Measurements from ENCODE around the gene TAPT1. TPM values are rescaled to one million over a fixed set of nuclear protein-coding genes. Genes with fewer than 3 reads are reported as not detected.

The TAPT1 gene
- total RNA-seq, 1 donor from 2014 or later = 25.3 TPM

- Histone ChIP-seq H3K4me1 (ENCODE audit: insufficient read depth, low read length) (peaks cover 5% of the 10 kb centered on the region), H2AFZ (ENCODE audit: low read depth, low read length) (no peak overlapping the region), H3K4me3 (ENCODE audit: insufficient read depth, low read depth, low read length) (no peak overlapping the region), H3K27ac (ENCODE audit: low read depth, low read length) (no peak overlapping the region), H3K4me2 (ENCODE audit: low read length) (no peak overlapping the region), H3K9ac (ENCODE audit: low read length) (no peak overlapping the region), H3K9me3 (ENCODE audit: insufficient read depth, low read depth, low read length) (no peaks in the 10 kb centered on the region), H3K79me2 (ENCODE audit: insufficient read depth, low read length) (no peaks in the 10 kb centered on the region), H3K27me3 (ENCODE audit: insufficient read depth, low read length) (no peaks in the 10 kb centered on the region), H3K36me3 (ENCODE audit: insufficient read depth, low read length) (no peaks in the 10 kb centered on the region), H4K20me1 (ENCODE audit: insufficient read depth, low read length) (no peaks in the 10 kb centered on the region)
- Mint-ChIP-seq H3K27ac (ENCODE audit: unreplicated experiment) (no peak overlapping the region), H3K4me3 (ENCODE audit: unreplicated experiment) (no peak overlapping the region), H3K9me3 (ENCODE audit: unreplicated experiment) (no peaks in the 10 kb centered on the region), H3K4me1 (ENCODE audit: low read depth, unreplicated experiment) (no peaks in the 10 kb centered on the region), H3K27me3 (ENCODE audit: low read depth, unreplicated experiment) (no peaks in the 10 kb centered on the region), H3K36me3 (ENCODE audit: low read depth, unreplicated experiment) (no peaks in the 10 kb centered on the region)
- DNase-seq (ENCODE audit: low read depth) = no peak
- FAIRE-seq = no peak
- TF ChIP-seq CTCF (IDR thresholded peaks at IDR 0.05; ENCODE audit: insufficient read depth, low read depth, low read length) (no peak), EZH2 (IDR thresholded peaks at IDR 0.05; ENCODE audit: insufficient read depth, low read length) (no peak)
Measured at GRCh38 chr4:16155528-16156169, 70.6 kb downstream of the TAPT1 start.

GRCh38 chr4:16154451-16154850 lies 71.8 kb downstream of the TAPT1 start:
- H3K27ac ChIP-seq (ENCODE audit: low read depth, low read length) = no peak overlapping the region
- H3K4me3 ChIP-seq (ENCODE audit: insufficient read depth, low read depth, low read length) = no peak overlapping the region

More at GRCh38 chr4:16154451-16154850, 71.8 kb downstream of the TAPT1 start:
- DNase-seq (ENCODE audit: low read depth) (no peak), FAIRE-seq (no peak)
- H3K9ac ChIP-seq (ENCODE audit: low read length) = no peak overlapping the region
- no peak overlapping the region for H3K4me2 ChIP-seq (ENCODE audit: low read length)
- no peaks in the 10 kb centered on the region for H3K36me3 Mint-ChIP-seq (ENCODE audit: low read depth, unreplicated experiment)
- H3K79me2 ChIP-seq (ENCODE audit: insufficient read depth, low read length) = no peaks in the 10 kb centered on the region
- no peak overlapping the region for H3K4me3 Mint-ChIP-seq (ENCODE audit: unreplicated experiment)
- TF ChIP-seq CTCF (IDR thresholded peaks at IDR 0.05; ENCODE audit: insufficient read depth, low read depth, low read length) = no peak
- no peak for TF ChIP-seq EZH2 (IDR thresholded peaks at IDR 0.05; ENCODE audit: insufficient read depth, low read length)
- no peak overlapping the region for H2AFZ ChIP-seq (ENCODE audit: low read depth, low read length)
- H3K36me3 ChIP-seq (ENCODE audit: insufficient read depth, low read length) = no peaks in the 10 kb centered on the region
- H3K9me3 Mint-ChIP-seq (ENCODE audit: unreplicated experiment) = no peaks in the 10 kb centered on the region
- H3K27ac Mint-ChIP-seq (ENCODE audit: unreplicated experiment) = no peak overlapping the region
- no peaks in the 10 kb centered on the region for H3K4me1 Mint-ChIP-seq (ENCODE audit: low read depth, unreplicated experiment)
- no peaks in the 10 kb centered on the region for H4K20me1 ChIP-seq (ENCODE audit: insufficient read depth, low read length)
- no peaks in the 10 kb centered on the region for H3K9me3 ChIP-seq (ENCODE audit: insufficient read depth, low read depth, low read length)
- H3K27me3 Mint-ChIP-seq (ENCODE audit: low read depth, unreplicated experiment) = no peaks in the 10 kb centered on the region
- H3K27me3 ChIP-seq (ENCODE audit: insufficient read depth, low read length) = no peaks in the 10 kb centered on the region
- peaks cover 6% of the 10 kb centered on the region for H3K4me1 ChIP-seq (ENCODE audit: insufficient read depth, low read length)
